ENCODE measurements around the gene CBX1. TPM values are rescaled to one million over a fixed set of nuclear protein-coding genes. Genes with fewer than 3 reads are reported as not detected.

The CBX1 gene
- total and polyA plus RNA-seq, 10 of the 15 experiments (the other 5 are each of a cell fraction or from before 2014, with no cell fraction given): 11.8 to 99.2 (median 43.5) TPM

DNA sequence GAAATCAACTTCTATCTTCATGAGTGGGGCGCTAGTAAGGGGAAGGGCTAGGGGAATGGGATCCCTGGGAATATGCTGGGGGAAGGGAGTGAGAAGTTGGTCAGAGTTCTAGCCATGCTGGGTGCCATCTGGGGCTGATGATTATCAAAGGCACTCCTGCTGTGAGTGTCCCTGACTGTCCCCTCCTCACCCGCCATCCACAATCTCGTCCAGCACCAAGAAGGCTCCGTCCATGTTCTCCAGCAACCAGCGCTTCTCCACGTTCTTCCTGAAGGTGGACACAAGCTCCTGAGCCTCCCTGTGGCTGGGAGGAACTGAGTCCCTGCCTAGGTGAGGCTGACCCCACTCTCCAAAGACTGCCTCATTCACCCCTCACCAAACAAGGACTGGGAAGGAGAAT lies 69.3 kb downstream of the CBX1 start:
- Histone ChIP-seq H3K27ac (ENCODE audit: control insufficient read depth, insufficient read depth) (no peak overlapping the region), H3K27me3 (replicated peaks in 1 of 2; ENCODE audit: control insufficient read depth in 2 of 2, insufficient read depth in 2 of 2, low read length in 1 of 2) (peaks cover 0 to 3% of the 10 kb centered on the region in 2 experiments; a peak in 2 of 4 replicates), H3K4me3 (no peak overlapping the region), H2AFZ (ENCODE audit: control insufficient read depth, low read depth, low read length) (no peak overlapping the region), H3K4me1 (ENCODE audit: control insufficient read depth, insufficient read depth, low read length) (no peaks in the 10 kb centered on the region), H3K4me2 (ENCODE audit: control insufficient read depth, insufficient read depth) (no peak overlapping the region), H3K36me3 (ENCODE audit: control insufficient read depth in 2 of 2, insufficient read depth in 2 of 2, low read length in 1 of 2) (no peaks in the 10 kb centered on the region), H3K79me2 (ENCODE audit: control insufficient read depth, insufficient read depth, low read length) (no peaks in the 10 kb centered on the region), H4K20me1 (ENCODE audit: control insufficient read depth, insufficient read depth) (no peaks in the 10 kb centered on the region), H3K9ac (ENCODE audit: control insufficient read depth, insufficient read depth, low read length) (no peak overlapping the region), H3K9me3 (replicated peaks; ENCODE audit: control insufficient read depth, insufficient read depth, low read length) (no peaks in the 10 kb centered on the region)
- ChIA-PET POLR2A (interaction anchor here (0.6 to 1.8 kb wide), 3 partner anchors 36 to 181 kb away, joined by 3 to 7 read pairs (median 4); no protein-coding TSS in a partner anchor), SMC1A (ENCODE audit: uncharacterized antibody, unreplicated experiment) (interaction anchor here (0.6 to 7.4 kb wide), 6 partner anchors 11 to 441 kb away, joined by 3 to 100 read pairs (median 4); no protein-coding TSS in a partner anchor), RAD21 (ENCODE audit: unreplicated experiment) (interaction anchor here (0.7 to 1.2 kb wide), 2 partner anchors 18 to 80 kb away, joined by 3 to 5 read pairs; no protein-coding TSS in a partner anchor), CTCF (interaction anchor here (0.7 to 7.9 kb wide), 6 partner anchors 12 to 445 kb away, joined by 4 to 176 read pairs (median 8); partner anchors contain the start of gene NFE2L1)
- no peak for ATAC-seq
- FAIRE-seq: no peak
- BruUV-seq (replicated peaks): no TSS peak
- no peak for DNase-seq (ENCODE audit: low read depth, low spot score)
- intact Hi-C loops (cut with micrococcal nuclease; ENCODE audit: unreplicated experiment): no loop called here
- in situ Hi-C loops (cut with MboI): no loop called here
- WGBS (ENCODE audit: insufficient coverage, insufficient replicate concordance, low lambda C conversion rate, missing lambda C conversion rate): 58% methylated on average over 6 of the region's 6 CpGs
- no peak for TF ChIP-seq EGR1 (IDR thresholded peaks at IDR 0.05; ENCODE audit: borderline replicate concordance in 1 of 2, low read depth in 2 of 2, low read length in 2 of 2)
- no peak for TF ChIP-seq SRF (IDR thresholded peaks at IDR 0.05; ENCODE audit: low read depth in 2 of 2, low read length in 2 of 2)
- TF ChIP-seq, protein P1, sequence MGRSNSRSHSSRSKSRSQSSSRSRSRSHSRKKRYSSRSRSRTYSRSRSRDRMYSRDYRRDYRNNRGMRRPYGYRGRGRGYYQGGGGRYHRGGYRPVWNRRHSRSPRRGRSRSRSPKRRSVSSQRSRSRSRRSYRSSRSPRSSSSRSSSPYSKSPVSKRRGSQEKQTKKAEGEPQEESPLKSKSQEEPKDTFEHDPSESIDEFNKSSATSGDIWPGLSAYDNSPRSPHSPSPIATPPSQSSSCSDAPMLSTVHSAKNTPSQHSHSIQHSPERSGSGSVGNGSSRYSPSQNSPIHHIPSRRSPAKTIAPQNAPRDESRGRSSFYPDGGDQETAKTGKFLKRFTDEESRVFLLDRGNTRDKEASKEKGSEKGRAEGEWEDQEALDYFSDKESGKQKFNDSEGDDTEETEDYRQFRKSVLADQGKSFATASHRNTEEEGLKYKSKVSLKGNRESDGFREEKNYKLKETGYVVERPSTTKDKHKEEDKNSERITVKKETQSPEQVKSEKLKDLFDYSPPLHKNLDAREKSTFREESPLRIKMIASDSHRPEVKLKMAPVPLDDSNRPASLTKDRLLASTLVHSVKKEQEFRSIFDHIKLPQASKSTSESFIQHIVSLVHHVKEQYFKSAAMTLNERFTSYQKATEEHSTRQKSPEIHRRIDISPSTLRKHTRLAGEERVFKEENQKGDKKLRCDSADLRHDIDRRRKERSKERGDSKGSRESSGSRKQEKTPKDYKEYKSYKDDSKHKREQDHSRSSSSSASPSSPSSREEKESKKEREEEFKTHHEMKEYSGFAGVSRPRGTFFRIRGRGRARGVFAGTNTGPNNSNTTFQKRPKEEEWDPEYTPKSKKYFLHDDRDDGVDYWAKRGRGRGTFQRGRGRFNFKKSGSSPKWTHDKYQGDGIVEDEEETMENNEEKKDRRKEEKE (IDR thresholded peaks at IDR 0.05): no peak
- TF ChIP-seq CHD4 (IDR thresholded peaks at IDR 0.05): no peak
- no peak for TF ChIP-seq ZSCAN29 (IDR thresholded peaks at IDR 0.05)
- TF ChIP-seq, protein P2, sequence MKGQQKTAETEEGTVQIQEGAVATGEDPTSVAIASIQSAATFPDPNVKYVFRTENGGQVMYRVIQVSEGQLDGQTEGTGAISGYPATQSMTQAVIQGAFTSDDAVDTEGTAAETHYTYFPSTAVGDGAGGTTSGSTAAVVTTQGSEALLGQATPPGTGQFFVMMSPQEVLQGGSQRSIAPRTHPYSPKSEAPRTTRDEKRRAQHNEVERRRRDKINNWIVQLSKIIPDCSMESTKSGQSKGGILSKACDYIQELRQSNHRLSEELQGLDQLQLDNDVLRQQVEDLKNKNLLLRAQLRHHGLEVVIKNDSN (IDR thresholded peaks at IDR 0.05; ENCODE audit: borderline replicate concordance, extremely low read length, insufficient read depth, low read depth, low read length): no peak
- TF ChIP-seq, protein P3, sequence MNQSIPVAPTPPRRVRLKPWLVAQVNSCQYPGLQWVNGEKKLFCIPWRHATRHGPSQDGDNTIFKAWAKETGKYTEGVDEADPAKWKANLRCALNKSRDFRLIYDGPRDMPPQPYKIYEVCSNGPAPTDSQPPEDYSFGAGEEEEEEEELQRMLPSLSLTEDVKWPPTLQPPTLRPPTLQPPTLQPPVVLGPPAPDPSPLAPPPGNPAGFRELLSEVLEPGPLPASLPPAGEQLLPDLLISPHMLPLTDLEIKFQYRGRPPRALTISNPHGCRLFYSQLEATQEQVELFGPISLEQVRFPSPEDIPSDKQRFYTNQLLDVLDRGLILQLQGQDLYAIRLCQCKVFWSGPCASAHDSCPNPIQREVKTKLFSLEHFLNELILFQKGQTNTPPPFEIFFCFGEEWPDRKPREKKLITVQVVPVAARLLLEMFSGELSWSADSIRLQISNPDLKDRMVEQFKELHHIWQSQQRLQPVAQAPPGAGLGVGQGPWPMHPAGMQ (IDR thresholded peaks at IDR 0.05; ENCODE audit: borderline replicate concordance): no peak
- no peak for TF ChIP-seq NBN (IDR thresholded peaks at IDR 0.05)
- TF ChIP-seq, protein P4, sequence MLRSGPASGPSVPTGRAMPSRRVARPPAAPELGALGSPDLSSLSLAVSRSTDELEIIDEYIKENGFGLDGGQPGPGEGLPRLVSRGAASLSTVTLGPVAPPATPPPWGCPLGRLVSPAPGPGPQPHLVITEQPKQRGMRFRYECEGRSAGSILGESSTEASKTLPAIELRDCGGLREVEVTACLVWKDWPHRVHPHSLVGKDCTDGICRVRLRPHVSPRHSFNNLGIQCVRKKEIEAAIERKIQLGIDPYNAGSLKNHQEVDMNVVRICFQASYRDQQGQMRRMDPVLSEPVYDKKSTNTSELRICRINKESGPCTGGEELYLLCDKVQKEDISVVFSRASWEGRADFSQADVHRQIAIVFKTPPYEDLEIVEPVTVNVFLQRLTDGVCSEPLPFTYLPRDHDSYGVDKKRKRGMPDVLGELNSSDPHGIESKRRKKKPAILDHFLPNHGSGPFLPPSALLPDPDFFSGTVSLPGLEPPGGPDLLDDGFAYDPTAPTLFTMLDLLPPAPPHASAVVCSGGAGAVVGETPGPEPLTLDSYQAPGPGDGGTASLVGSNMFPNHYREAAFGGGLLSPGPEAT (IDR thresholded peaks at IDR 0.05; ENCODE audit: low read depth): no peak
- TF ChIP-seq, protein P5, sequence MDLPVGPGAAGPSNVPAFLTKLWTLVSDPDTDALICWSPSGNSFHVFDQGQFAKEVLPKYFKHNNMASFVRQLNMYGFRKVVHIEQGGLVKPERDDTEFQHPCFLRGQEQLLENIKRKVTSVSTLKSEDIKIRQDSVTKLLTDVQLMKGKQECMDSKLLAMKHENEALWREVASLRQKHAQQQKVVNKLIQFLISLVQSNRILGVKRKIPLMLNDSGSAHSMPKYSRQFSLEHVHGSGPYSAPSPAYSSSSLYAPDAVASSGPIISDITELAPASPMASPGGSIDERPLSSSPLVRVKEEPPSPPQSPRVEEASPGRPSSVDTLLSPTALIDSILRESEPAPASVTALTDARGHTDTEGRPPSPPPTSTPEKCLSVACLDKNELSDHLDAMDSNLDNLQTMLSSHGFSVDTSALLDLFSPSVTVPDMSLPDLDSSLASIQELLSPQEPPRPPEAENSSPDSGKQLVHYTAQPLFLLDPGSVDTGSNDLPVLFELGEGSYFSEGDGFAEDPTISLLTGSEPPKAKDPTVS (IDR thresholded peaks at IDR 0.05; ENCODE audit: low read depth, low read length): no peak
- TF ChIP-seq IRF4 (IDR thresholded peaks at IDR 0.05; ENCODE audit: low read depth, low read length): no peak
- no peak for TF ChIP-seq PML (IDR thresholded peaks at IDR 0.05; ENCODE audit: low read length)
- TF ChIP-seq, protein P6, sequence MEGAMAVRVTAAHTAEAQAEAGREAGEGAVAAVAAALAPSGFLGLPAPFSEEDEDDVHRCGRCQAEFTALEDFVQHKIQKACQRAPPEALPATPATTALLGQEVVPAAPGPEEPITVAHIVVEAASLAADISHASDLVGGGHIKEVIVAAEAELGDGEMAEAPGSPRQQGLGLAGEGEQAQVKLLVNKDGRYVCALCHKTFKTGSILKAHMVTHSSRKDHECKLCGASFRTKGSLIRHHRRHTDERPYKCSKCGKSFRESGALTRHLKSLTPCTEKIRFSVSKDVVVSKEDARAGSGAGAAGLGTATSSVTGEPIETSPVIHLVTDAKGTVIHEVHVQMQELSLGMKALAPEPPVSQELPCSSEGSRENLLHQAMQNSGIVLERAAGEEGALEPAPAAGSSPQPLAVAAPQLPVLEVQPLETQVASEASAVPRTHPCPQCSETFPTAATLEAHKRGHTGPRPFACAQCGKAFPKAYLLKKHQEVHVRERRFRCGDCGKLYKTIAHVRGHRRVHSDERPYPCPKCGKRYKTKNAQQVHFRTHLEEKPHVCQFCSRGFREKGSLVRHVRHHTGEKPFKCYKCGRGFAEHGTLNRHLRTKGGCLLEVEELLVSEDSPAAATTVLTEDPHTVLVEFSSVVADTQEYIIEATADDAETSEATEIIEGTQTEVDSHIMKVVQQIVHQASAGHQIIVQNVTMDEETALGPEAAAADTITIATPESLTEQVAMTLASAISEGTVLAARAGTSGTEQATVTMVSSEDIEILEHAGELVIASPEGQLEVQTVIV (IDR thresholded peaks at IDR 0.05; ENCODE audit: borderline replicate concordance, partially characterized antibody): no peak
